AG10803 (cell line): ENCODE data around the gene PLCH1.

Experiments
- DNase-seq: peaks from one replicate; pipeline ENCODE4 v3.0.0; 2010; ENCODE audit warnings: low read depth
- H3K4me3 ChIP-seq: 2 replicates; pipeline ENCODE4 v1.5.1; 2011; ENCODE audit warnings: mild to moderate bottlenecking, low read length, control low read depth
- TF ChIP-seq, protein P1 (sequence below): conservative IDR thresholded peaks from 2 replicates; pipeline ENCODE4 v1.5.1; 2011; ENCODE audit warnings: mild to moderate bottlenecking, low read length, control low read depth, inconsistent platforms

The PLCH1 gene

DNA sequence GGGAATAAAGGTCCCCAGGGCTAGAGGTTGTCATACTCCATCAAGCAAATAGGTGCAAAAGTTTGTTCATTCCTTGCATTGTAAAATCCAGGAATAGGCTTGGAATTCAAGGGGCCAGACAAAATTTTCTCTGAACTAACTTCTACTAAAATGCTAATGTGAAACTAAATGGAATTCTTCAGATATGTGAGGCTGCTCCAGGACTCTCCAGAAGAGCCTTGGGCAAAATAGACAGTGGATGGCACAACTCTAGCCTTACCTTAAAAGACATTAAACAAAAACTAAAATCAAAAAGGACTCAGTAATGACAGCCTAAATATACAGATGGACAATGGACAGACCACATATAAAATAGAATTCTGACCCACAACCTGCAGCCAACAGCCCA lies 320.6 kb downstream of the PLCH1 start:
- TF ChIP-seq, protein P1, sequence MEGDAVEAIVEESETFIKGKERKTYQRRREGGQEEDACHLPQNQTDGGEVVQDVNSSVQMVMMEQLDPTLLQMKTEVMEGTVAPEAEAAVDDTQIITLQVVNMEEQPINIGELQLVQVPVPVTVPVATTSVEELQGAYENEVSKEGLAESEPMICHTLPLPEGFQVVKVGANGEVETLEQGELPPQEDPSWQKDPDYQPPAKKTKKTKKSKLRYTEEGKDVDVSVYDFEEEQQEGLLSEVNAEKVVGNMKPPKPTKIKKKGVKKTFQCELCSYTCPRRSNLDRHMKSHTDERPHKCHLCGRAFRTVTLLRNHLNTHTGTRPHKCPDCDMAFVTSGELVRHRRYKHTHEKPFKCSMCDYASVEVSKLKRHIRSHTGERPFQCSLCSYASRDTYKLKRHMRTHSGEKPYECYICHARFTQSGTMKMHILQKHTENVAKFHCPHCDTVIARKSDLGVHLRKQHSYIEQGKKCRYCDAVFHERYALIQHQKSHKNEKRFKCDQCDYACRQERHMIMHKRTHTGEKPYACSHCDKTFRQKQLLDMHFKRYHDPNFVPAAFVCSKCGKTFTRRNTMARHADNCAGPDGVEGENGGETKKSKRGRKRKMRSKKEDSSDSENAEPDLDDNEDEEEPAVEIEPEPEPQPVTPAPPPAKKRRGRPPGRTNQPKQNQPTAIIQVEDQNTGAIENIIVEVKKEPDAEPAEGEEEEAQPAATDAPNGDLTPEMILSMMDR = no peak
- H3K4me3 ChIP-seq = no peak overlapping the region
- DNase-seq = no peak

DNA sequence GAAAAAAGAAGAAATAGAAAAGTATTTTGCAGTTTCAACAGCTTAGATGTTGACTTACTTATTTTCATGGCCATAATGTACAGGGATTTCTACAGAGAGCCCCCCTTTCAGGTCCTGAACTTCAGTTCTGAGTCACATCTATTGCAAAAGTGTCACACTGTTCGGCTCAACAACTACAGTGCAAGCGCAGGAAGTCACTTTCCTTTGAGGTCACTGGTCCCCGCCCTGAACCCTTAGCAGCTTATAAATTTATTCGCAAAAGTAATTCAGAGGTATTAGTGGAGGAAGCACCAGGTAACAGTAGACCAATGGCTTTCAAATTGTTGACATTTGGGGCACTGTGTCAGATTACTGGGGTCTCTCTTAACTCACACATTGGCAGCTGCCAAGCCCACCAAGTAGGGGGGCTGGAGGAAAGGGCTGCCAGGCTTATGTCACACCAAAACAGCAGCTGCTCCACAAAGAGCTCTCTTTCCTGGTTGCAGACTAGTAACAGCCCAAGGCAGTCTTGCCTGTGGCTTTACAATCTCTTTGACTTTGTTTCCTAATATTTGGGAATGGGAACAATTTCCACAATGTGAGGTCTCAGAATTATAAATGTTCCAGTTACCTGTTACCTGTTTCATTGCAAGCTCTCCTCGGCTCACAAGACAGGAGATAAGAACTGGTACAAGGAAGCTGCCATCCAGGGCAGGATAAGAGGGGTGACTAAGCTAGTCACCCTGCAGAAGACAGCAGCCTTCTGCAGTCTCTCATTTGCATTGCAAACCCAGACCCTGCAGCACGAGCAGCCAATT lies 321.1 kb downstream of the PLCH1 start:
- DNase-seq = no peak
- H3K4me3 ChIP-seq = no peak overlapping the region

DNA sequence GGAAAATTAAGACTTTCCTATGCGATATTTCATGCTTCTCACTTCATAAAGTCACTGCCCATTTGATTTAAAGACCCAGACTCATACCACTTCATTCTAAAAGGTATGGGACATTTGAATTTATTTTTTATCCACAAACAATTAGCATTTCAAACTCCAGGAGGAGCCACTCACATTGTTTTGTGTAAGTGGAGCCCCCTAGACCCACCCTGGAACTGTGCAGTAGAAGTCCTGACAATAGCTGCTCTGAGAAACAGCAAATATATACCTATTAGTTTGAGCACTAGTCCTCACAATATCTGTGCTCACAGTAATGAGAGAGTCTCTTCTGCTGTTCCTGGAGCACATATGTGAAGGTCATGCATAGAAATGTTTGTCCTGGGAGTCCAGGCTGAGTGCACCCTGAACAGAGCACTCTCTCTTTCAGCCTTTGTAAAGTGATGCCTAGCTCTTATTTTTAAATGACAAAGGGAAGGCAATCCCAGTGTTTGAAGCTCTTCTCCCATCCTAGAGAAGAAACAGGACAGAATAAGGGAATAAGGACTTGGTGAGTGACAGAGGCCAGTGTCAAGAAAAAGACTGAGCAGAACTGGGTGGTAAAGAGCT lies 323.9 kb downstream of the PLCH1 start:
- no peak for DNase-seq
- H3K4me3 ChIP-seq = no peak overlapping the region
- TF ChIP-seq, protein P1 = peak; percentile 26; the same call in 1 of the 2 replicates

More for the DNA sequence above, 321.1 kb downstream of the PLCH1 start:
- TF ChIP-seq, protein P1 = no peak

DNA sequence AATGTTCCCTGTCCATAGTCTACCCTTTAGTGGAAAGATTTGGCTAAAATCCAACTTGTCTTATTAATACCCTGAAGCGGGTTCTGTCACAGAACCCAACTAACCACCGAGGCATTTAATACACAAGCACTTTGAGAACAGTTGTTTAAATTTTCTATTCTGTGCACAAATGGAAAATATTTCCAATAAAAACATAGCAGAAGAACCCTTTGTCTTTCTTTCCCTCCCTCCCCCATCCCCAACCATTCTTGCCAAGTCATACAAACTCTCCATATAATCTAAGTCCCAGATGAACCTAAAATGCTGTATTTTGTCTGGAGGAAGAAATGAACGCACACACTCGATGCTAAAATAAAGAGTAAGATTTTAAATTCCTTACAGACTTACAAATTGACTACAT lies 324.5 kb downstream of the PLCH1 start:
- TF ChIP-seq, protein P1 = no peak
- DNase-seq = no peak
- no peak overlapping the region for H3K4me3 ChIP-seq

DNA sequence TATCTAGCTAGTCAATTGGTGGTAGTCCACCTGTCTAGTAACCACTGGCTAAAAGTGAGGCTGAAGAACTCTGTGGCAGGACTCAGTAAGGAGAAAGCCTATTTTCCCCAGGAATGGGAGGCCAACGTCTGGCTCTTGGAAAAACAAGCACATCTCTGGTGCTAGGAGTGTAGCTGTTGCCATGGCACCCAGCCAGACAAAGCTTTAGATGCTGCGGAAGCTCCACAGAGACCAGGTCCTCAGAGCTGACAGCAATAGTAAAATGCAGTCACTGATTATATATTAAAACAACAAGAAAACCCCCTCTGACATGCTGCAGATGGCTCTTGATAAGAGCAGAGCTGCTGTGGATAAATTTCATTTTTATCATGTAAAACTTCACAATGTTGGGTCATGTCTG lies 326.5 kb downstream of the PLCH1 start:
- TF ChIP-seq, protein P1 = no peak
- no peak overlapping the region for H3K4me3 ChIP-seq
- DNase-seq = no peak

DNA sequence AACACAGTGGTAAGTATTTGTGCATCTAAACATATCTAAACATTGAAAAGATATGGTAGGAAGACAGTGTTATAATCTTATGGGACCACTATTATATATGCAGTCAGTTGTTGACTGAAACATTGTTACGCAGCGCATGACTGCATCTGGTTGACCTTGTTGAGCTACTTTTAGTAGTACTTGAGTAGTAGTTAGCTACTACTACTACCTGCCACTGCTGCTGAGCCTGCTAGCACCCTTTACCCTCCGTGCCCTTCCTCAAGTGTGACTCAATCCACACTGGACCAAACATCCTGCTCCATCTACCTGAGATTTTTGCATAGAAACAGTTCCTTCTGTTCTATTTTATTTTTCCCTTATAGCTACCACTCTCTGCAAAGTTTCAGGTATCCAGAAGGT lies 327.8 kb downstream of the PLCH1 start:
- TF ChIP-seq, protein P1 = no peak
- no peak overlapping the region for H3K4me3 ChIP-seq
- DNase-seq = no peak
